ENCODE measurements around the gene FGF23.
"Not testable (repeated sequence)": the region's sequence is repeated elsewhere in the genome, so short reads cannot be mapped to it uniquely, and the experiment has no call there.

Gene FGF23

GRCh38 chr12:4417936-4418335, 38.4 kb upstream of the FGF23 start:
- no peaks in the 10 kb centered on the region for H3K27me3 ChIP-seq (ENCODE audit: insufficient read depth, insufficient read length)
- no peak for DNase-seq (ENCODE audit: low read depth, low spot score)
- H3K9me3 ChIP-seq (ENCODE audit: insufficient read depth, low read length): no peaks in the 10 kb centered on the region; the same call in 1 of the 2 replicates
- H3K36me3 ChIP-seq (ENCODE audit: insufficient read depth, insufficient read length, low read length): no peaks in the 10 kb centered on the region
- peaks cover 7% of the 10 kb centered on the region for H3K4me1 ChIP-seq (ENCODE audit: insufficient read depth, insufficient read length)
- no peak overlapping the region for H3K4me3 ChIP-seq (ENCODE audit: insufficient read length, low read depth)
- no peak for TF ChIP-seq ZNF274 (IDR thresholded peaks at IDR 0.05; ENCODE audit: low read depth, low read length)
- peak overlapping the region; percentile 12 for H3K9ac ChIP-seq (ENCODE audit: insufficient read length, low read depth)

- Histone ChIP-seq H3K27me3 (ENCODE audit: insufficient read depth, insufficient read length) (no peaks in the 10 kb centered on the region), H3K4me1 (ENCODE audit: insufficient read depth, insufficient read length) (peaks cover 7% of the 10 kb centered on the region)
Observed at GRCh38 chr12:4417455-4417854, 37.9 kb upstream of the FGF23 start.

GRCh38 chr12:4416276-4416675, 36.8 kb upstream of the FGF23 start:
- no peaks in the 10 kb centered on the region for H3K27me3 ChIP-seq (ENCODE audit: insufficient read depth, insufficient read length)

More at GRCh38 chr12:4417455-4417854, 37.9 kb upstream of the FGF23 start:
- Histone ChIP-seq H3K9ac (ENCODE audit: insufficient read length, low read depth) (peak overlapping the region; percentile 26), H3K36me3 (ENCODE audit: insufficient read depth, insufficient read length, low read length) (no peaks in the 10 kb centered on the region), H3K9me3 (ENCODE audit: insufficient read depth, low read length) (no peaks in the 10 kb centered on the region; the same call in 1 of the 2 replicates), H3K4me3 (ENCODE audit: insufficient read length, low read depth) (no peak overlapping the region)
- TF ChIP-seq ZNF274 (IDR thresholded peaks at IDR 0.05; ENCODE audit: low read depth, low read length) (no peak), YY1 (IDR thresholded peaks at IDR 0.05; ENCODE audit: insufficient read depth, insufficient read length) (no peak), SUZ12 (IDR thresholded peaks at IDR 0.05; ENCODE audit: extremely low read depth, insufficient read depth, insufficient read length) (no peak)
- DNase-seq (ENCODE audit: low read depth, low spot score): no peak

GRCh38 chr12:4412465-4412864, 33.0 kb upstream of the FGF23 start:
- Histone ChIP-seq H3K27me3 (ENCODE audit: insufficient read depth, insufficient read length) (no peaks in the 10 kb centered on the region), H3K4me3 (ENCODE audit: insufficient read length, low read depth) (no peak overlapping the region)
- no peak for DNase-seq (ENCODE audit: low read depth, low spot score)

More at GRCh38 chr12:4416276-4416675, 36.8 kb upstream of the FGF23 start:
- no peak overlapping the region for H3K9ac ChIP-seq (ENCODE audit: insufficient read length, low read depth)
- H3K36me3 ChIP-seq (ENCODE audit: insufficient read depth, insufficient read length, low read length): no peaks in the 10 kb centered on the region
- TF ChIP-seq YY1 (IDR thresholded peaks at IDR 0.05; ENCODE audit: insufficient read depth, insufficient read length): no peak
- no peak for TF ChIP-seq ZNF274 (IDR thresholded peaks at IDR 0.05; ENCODE audit: low read depth, low read length)
- TF ChIP-seq SUZ12 (IDR thresholded peaks at IDR 0.05; ENCODE audit: extremely low read depth, insufficient read depth, insufficient read length): no peak
- H3K9me3 ChIP-seq (ENCODE audit: insufficient read depth, low read length): no peaks in the 10 kb centered on the region; the same call in 1 of the 2 replicates
- H3K4me1 ChIP-seq (ENCODE audit: insufficient read depth, insufficient read length): peaks cover 7% of the 10 kb centered on the region
- DNase-seq (ENCODE audit: low read depth, low spot score): no peak
- no peak overlapping the region for H3K4me3 ChIP-seq (ENCODE audit: insufficient read length, low read depth)

GRCh38 chr12:4412056-4412455, 32.5 kb upstream of the FGF23 start:
- no peaks in the 10 kb centered on the region for H3K27me3 ChIP-seq (ENCODE audit: insufficient read depth, insufficient read length)
- no peak for TF ChIP-seq SUZ12 (IDR thresholded peaks at IDR 0.05; ENCODE audit: extremely low read depth, insufficient read depth, insufficient read length)
- TF ChIP-seq ZNF274 (IDR thresholded peaks at IDR 0.05; ENCODE audit: low read depth, low read length): no peak
- no peak for TF ChIP-seq YY1 (IDR thresholded peaks at IDR 0.05; ENCODE audit: insufficient read depth, insufficient read length)
- H3K36me3 ChIP-seq (ENCODE audit: insufficient read depth, insufficient read length, low read length): no peaks in the 10 kb centered on the region
- H3K4me1 ChIP-seq (ENCODE audit: insufficient read depth, insufficient read length): peaks cover 7% of the 10 kb centered on the region
- no peak for DNase-seq (ENCODE audit: low read depth, low spot score)
- no peak overlapping the region for H3K9ac ChIP-seq (ENCODE audit: insufficient read length, low read depth)
- H3K9me3 ChIP-seq (ENCODE audit: insufficient read depth, low read length): no peaks in the 10 kb centered on the region; the same call in 1 of the 2 replicates
- no peak overlapping the region for H3K4me3 ChIP-seq (ENCODE audit: insufficient read length, low read depth)

More at GRCh38 chr12:4412465-4412864, 33.0 kb upstream of the FGF23 start:
- no peak overlapping the region for H3K9ac ChIP-seq (ENCODE audit: insufficient read length, low read depth)
- no peak for TF ChIP-seq ZNF274 (IDR thresholded peaks at IDR 0.05; ENCODE audit: low read depth, low read length)
- no peak for TF ChIP-seq YY1 (IDR thresholded peaks at IDR 0.05; ENCODE audit: insufficient read depth, insufficient read length)
- TF ChIP-seq SUZ12 (IDR thresholded peaks at IDR 0.05; ENCODE audit: extremely low read depth, insufficient read depth, insufficient read length): no peak
- H3K4me1 ChIP-seq (ENCODE audit: insufficient read depth, insufficient read length): peaks cover 7% of the 10 kb centered on the region
- no peaks in the 10 kb centered on the region; the same call in 1 of the 2 replicates for H3K9me3 ChIP-seq (ENCODE audit: insufficient read depth, low read length)
- no peaks in the 10 kb centered on the region for H3K36me3 ChIP-seq (ENCODE audit: insufficient read depth, insufficient read length, low read length)

GRCh38 chr12:4407136-4407535, 27.6 kb upstream of the FGF23 start:
- peaks cover 14% of the 10 kb centered on the region; the same call in 1 of the 2 replicates for H3K9me3 ChIP-seq (ENCODE audit: insufficient read depth, low read length)
- H3K9ac ChIP-seq (ENCODE audit: insufficient read length, low read depth): no peak overlapping the region
- no peak overlapping the region for H3K4me3 ChIP-seq (ENCODE audit: insufficient read length, low read depth)
- peaks cover 10% of the 10 kb centered on the region for H3K4me1 ChIP-seq (ENCODE audit: insufficient read depth, insufficient read length)
- TF ChIP-seq SUZ12 (IDR thresholded peaks at IDR 0.05; ENCODE audit: extremely low read depth, insufficient read depth, insufficient read length) (no peak), YY1 (IDR thresholded peaks at IDR 0.05; ENCODE audit: insufficient read depth, insufficient read length) (no peak), ZNF274 (IDR thresholded peaks at IDR 0.05; ENCODE audit: low read depth, low read length) (no peak)
- no peak for DNase-seq (ENCODE audit: low read depth, low spot score)
- H3K27me3 ChIP-seq (ENCODE audit: insufficient read depth, insufficient read length): no peaks in the 10 kb centered on the region
- no peaks in the 10 kb centered on the region for H3K36me3 ChIP-seq (ENCODE audit: insufficient read depth, insufficient read length, low read length)

- H3K4me3 ChIP-seq (ENCODE audit: insufficient read length, low read depth); H3K27me3 ChIP-seq (ENCODE audit: insufficient read depth, insufficient read length); DNase-seq (ENCODE audit: low read depth, low spot score); H3K4me1 ChIP-seq (ENCODE audit: insufficient read depth, insufficient read length); H3K9ac ChIP-seq (ENCODE audit: insufficient read length, low read depth); H3K36me3 ChIP-seq (ENCODE audit: insufficient read depth, insufficient read length, low read length): not testable (repeated sequence)
- peaks cover 14% of the 10 kb centered on the region; the same call in 1 of the 2 replicates for H3K9me3 ChIP-seq (ENCODE audit: insufficient read depth, low read length)
Observed at GRCh38 chr12:4404877-4405637, 25.5 kb upstream of the FGF23 start.

Data from NT2/D1 (cell line).